Measurements from ENCODE around the gene GULP1. TPM values are rescaled to one million over a fixed set of nuclear protein-coding genes. Genes with fewer than 3 reads are reported as not detected.

Gene GULP1
- polyA plus RNA-seq, 1 donor from 2014 or later, result 10.2 TPM

DNA sequence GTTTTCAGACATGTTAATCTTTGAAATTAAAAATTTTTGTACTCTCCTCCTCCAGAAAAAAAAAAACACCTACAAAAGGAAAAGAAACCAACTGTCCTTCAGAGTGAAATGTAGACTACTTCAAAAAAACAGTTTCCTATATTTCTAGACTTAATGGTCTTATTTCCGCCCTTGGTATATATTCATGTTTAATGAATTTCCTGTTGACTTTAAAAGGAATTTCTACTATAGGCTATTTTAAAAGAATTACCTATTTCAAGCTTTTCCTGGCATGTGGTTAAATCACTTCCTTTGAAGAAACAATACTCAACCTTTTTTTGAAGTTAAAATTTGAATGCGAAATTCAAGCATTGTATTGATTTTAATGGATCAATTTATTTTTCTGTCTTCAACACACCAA is 29.2 kb downstream of the GULP1 start:
- H4K20me1 ChIP-seq (ENCODE audit: insufficient read depth), result no peaks in the 10 kb centered on the region
- no peak overlapping the region for H3K4me3 ChIP-seq (ENCODE audit: low read length)
- no peaks in the 10 kb centered on the region for H3K9me2 ChIP-seq (ENCODE audit: insufficient read depth, low read length)
- H3K27ac ChIP-seq (ENCODE audit: low read length), result no peak overlapping the region
- peaks cover 18% of the 10 kb centered on the region for H3K79me2 ChIP-seq (replicated peaks; ENCODE audit: insufficient read depth, low read length)
- H3K36me3 ChIP-seq (ENCODE audit: insufficient read depth, low read length), result no peaks in the 10 kb centered on the region
- no peaks in the 10 kb centered on the region for H3F3A ChIP-seq (ENCODE audit: insufficient read depth, low read length, poor library complexity, severe bottlenecking)
- H3K9ac ChIP-seq (ENCODE audit: low read length), result no peak overlapping the region
- H2AFZ ChIP-seq (ENCODE audit: low read depth, low read length), result no peak overlapping the region
- H3K4me2 ChIP-seq (ENCODE audit: low read length), result no peak overlapping the region
- TF ChIP-seq REST (IDR thresholded peaks at IDR 0.05; ENCODE audit: borderline replicate concordance), result no peak
- no peak for TF ChIP-seq POLR2AphosphoS5 (IDR thresholded peaks at IDR 0.05)
- TF ChIP-seq EZH2 (IDR thresholded peaks at IDR 0.05; ENCODE audit: borderline replicate concordance, insufficient read depth, low read length, poor library complexity, severe bottlenecking), result no peak
- TF ChIP-seq EP300 (conservative IDR thresholded peaks at IDR 0.05; ENCODE audit: poor library complexity, severe bottlenecking), result no peak
- no peak for TF ChIP-seq MXI1 (conservative IDR thresholded peaks at IDR 0.05; ENCODE audit: poor library complexity, severe bottlenecking)
- TF ChIP-seq, protein P1, sequence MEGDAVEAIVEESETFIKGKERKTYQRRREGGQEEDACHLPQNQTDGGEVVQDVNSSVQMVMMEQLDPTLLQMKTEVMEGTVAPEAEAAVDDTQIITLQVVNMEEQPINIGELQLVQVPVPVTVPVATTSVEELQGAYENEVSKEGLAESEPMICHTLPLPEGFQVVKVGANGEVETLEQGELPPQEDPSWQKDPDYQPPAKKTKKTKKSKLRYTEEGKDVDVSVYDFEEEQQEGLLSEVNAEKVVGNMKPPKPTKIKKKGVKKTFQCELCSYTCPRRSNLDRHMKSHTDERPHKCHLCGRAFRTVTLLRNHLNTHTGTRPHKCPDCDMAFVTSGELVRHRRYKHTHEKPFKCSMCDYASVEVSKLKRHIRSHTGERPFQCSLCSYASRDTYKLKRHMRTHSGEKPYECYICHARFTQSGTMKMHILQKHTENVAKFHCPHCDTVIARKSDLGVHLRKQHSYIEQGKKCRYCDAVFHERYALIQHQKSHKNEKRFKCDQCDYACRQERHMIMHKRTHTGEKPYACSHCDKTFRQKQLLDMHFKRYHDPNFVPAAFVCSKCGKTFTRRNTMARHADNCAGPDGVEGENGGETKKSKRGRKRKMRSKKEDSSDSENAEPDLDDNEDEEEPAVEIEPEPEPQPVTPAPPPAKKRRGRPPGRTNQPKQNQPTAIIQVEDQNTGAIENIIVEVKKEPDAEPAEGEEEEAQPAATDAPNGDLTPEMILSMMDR (IDR thresholded peaks at IDR 0.05; ENCODE audit: poor library complexity, severe bottlenecking), result no peak
- no peak for TF ChIP-seq SMC3 (conservative IDR thresholded peaks at IDR 0.05; ENCODE audit: poor library complexity)
- TF ChIP-seq TAF1 (IDR thresholded peaks at IDR 0.05; ENCODE audit: low read depth), result no peak
- TF ChIP-seq RAD21 (conservative IDR thresholded peaks at IDR 0.05), result no peak
- H3K27me3 ChIP-seq (ENCODE audit: insufficient read depth, low read depth, low read length), result no peaks in the 10 kb centered on the region
- H3K9me3 ChIP-seq (ENCODE audit: low read length), result no peaks in the 10 kb centered on the region

DNA sequence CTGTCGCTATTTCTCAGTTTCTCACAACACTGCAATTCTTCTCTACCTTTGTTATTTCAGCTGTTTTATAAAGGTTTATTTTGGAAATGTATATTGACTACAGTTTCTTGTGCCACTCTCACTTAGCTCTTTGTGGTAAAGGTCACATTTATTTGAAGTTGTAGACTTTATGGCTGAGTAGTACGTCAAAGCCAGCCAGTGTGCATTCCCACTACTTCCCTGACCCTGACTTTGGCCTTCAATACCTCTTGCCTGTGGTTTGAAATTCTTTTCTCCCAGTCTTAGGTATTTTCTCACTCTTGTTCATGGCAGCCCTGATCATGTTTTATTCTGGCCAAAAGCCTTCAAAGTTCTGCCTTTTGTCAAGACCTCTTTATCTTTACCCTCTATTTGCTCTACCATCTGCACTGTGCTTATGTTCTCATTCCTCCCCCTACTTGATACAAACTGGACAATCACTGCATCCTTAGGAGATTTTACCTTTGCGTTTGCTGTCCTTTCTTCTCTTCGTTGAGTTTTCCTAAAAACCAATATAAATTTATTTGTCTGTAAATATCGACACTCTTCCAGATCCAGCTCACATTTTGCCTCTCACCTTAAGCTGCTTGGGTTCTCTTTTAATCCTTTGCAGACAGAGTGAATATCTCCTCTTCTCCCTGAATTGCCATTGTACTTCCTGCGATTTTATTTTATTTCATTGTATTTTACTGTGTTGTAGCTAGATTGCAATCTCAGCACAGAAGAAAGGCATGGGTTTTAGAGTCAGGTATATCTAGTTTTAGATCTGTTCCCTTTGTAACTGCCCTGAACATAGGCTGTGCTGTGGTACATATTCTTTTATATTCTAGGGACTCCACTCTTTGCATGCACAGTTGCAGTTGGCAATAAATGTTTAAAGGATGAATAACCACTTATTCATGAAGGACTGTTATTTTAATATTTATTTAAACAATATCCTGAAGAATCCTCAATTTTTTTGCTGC is 31.2 kb downstream of the GULP1 start:
- Histone ChIP-seq H2AFZ (ENCODE audit: low read depth, low read length) (no peak overlapping the region), H4K20me1 (ENCODE audit: insufficient read depth) (no peaks in the 10 kb centered on the region), H3K36me3 (ENCODE audit: insufficient read depth, low read length) (no peaks in the 10 kb centered on the region), H3K27ac (ENCODE audit: low read length) (no peak overlapping the region), H3K27me3 (ENCODE audit: insufficient read depth, low read depth, low read length) (no peaks in the 10 kb centered on the region), H3K79me2 (replicated peaks; ENCODE audit: insufficient read depth, low read length) (peaks cover 18% of the 10 kb centered on the region), H3F3A (ENCODE audit: insufficient read depth, low read length, poor library complexity, severe bottlenecking) (no peaks in the 10 kb centered on the region), H3K4me2 (ENCODE audit: low read length) (no peak overlapping the region), H3K9me2 (ENCODE audit: insufficient read depth, low read length) (no peaks in the 10 kb centered on the region), H3K9me3 (ENCODE audit: low read length) (no peaks in the 10 kb centered on the region), H3K9ac (ENCODE audit: low read length) (no peak overlapping the region), H3K4me3 (ENCODE audit: low read length) (no peak overlapping the region)
- TF ChIP-seq, protein P1 (IDR thresholded peaks at IDR 0.05; ENCODE audit: poor library complexity, severe bottlenecking), result no peak

Data from neural cell (in vitro differentiated cells).